Measurements from ENCODE around the gene ADAD1. TPM values are rescaled to one million over a fixed set of nuclear protein-coding genes. Genes with fewer than 3 reads are reported as not detected.
"Not testable (repeated sequence)": the region's sequence is repeated elsewhere in the genome, so short reads cannot be mapped to it uniquely, and the experiment has no call there.

ADAD1 gene
- total and polyA plus RNA-seq, 2 donors (not counting 3 experiments of a cell fraction or from before 2014, with no cell fraction given), result not detected

DNA sequence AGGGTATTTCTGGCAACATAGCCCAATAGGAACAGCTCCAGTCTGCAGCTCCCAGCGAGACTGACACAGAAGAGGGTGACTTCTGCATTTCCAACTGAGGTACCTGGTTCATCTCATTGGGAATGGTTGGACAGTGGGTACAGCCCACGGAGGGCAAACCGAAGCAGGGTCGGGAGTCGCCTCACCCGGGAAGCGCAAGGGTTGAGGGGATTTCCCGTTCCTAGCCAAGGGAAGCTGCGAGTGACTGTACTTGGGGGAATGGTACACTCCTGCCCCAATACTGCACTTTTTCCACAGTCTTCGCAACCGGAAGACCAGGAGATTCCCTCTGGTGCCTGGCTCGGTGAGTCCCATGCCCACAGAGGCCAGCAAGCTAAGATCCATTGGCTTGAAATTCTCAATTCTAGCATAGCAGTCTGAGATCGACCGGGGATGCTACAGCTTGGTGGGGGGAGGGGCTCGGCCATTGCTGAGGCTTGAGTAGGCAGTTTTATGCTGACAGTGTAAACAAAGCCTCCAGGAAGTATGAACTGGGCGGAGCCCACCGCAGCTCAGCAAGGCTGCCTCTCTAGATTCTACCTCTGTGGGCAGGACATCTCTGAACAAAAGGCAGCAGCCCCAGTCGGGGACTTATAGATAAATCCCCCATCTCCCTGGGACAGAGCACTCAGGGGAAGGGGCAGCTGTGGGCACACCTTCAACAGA is 14.0 kb upstream of the ADAD1 start:
- no peaks in the 10 kb centered on the region for H3K9me1 ChIP-seq (replicated peaks; ENCODE audit: control insufficient read depth, extremely low read depth, insufficient read depth, low read length)
- FAIRE-seq, result no peak
- no peak overlapping the region for H3K4me2 ChIP-seq (ENCODE audit: insufficient read depth, low read length)
- H3K36me3 ChIP-seq (ENCODE audit: control insufficient read depth in 2 of 2, extremely low read depth in 1 of 2, insufficient read depth in 2 of 2, low read length in 2 of 2), result no peaks in the 10 kb centered on the region
- TF ChIP-seq MAX (IDR thresholded peaks at IDR 0.05; ENCODE audit: insufficient read depth, insufficient read length), result no peak
- no peak for TF ChIP-seq POLR2AphosphoS5 (IDR thresholded peaks at IDR 0.05; ENCODE audit: insufficient read depth, low read depth, low read length)
- TF ChIP-seq CTCF (IDR thresholded peaks at IDR 0.05; ENCODE audit: extremely low read depth in 1 of 2, insufficient read depth in 1 of 2, low read depth in 1 of 2, low read length in 2 of 2), result no peak
- TF ChIP-seq GATA2 (IDR thresholded peaks at IDR 0.05; ENCODE audit: insufficient read depth, insufficient read length, low read depth, low read length), result no peak
- no peak for TF ChIP-seq EZH2 (IDR thresholded peaks at IDR 0.05; ENCODE audit: borderline replicate concordance, low read depth, low read length, severe bottlenecking)
- TF ChIP-seq POLR2A (IDR thresholded peaks at IDR 0.05; ENCODE audit: low read depth, low read length), result no peak
- no peak for TF ChIP-seq FOS (IDR thresholded peaks at IDR 0.05; ENCODE audit: borderline replicate concordance, insufficient read depth, low read length)
- TF ChIP-seq MYC (IDR thresholded peaks at IDR 0.05; ENCODE audit: low read depth, low read length), result no peak
- no peak for TF ChIP-seq JUN (IDR thresholded peaks at IDR 0.05; ENCODE audit: borderline replicate concordance, insufficient read depth, insufficient read length, low read depth)
- no peak overlapping the region for H2AFZ ChIP-seq (ENCODE audit: low read depth, low read length)
- H3K79me2 ChIP-seq (ENCODE audit: control insufficient read depth, insufficient read depth, low read length), result no peaks in the 10 kb centered on the region
- ChIA-PET CTCF (interaction anchor here (0.5 to 0.6 kb wide), 2 partner anchors 23 to 145 kb away, joined by 3 read pairs; no protein-coding TSS in a partner anchor), POLR2A (no interaction called here)
- no peaks in the 10 kb centered on the region for H3K4me1 ChIP-seq (ENCODE audit: control insufficient read depth, extremely low read depth, insufficient read depth, low read length)
- dilution Hi-C loops (cut with MboI; ENCODE audit: extremely low pct_ligation_motif_present, low sequenced_read_pairs), result no loop called here
- intact Hi-C loops (cut with micrococcal nuclease), result no loop called here
- H3K9me3 ChIP-seq (replicated peaks; ENCODE audit: control insufficient read depth, insufficient read depth, low read length), result no peaks in the 10 kb centered on the region
- H4K20me1 ChIP-seq (replicated peaks; ENCODE audit: control insufficient read depth, extremely low read depth, insufficient read depth, low read length), result no peaks in the 10 kb centered on the region
- H3K27me3 ChIP-seq (ENCODE audit: control insufficient read depth in 2 of 2, insufficient read depth in 2 of 2, low read length in 2 of 2), result no peaks in the 10 kb centered on the region
- H3K4me3 ChIP-seq (replicated peaks in 1 of 3; ENCODE audit: insufficient read depth in 1 of 3, low read depth in 1 of 3, low read length in 3 of 3), result no peak overlapping the region
- H3K9ac ChIP-seq (replicated peaks; ENCODE audit: extremely low read depth, insufficient read depth, low read length), result no peak overlapping the region
- DNase-seq (ENCODE audit: low read depth, low spot score), result no peak
- no TSS peak for BruUV-seq (replicated peaks)
- H3K27ac ChIP-seq (ENCODE audit: insufficient read depth, low read depth, low read length), result no peak overlapping the region

DNA sequence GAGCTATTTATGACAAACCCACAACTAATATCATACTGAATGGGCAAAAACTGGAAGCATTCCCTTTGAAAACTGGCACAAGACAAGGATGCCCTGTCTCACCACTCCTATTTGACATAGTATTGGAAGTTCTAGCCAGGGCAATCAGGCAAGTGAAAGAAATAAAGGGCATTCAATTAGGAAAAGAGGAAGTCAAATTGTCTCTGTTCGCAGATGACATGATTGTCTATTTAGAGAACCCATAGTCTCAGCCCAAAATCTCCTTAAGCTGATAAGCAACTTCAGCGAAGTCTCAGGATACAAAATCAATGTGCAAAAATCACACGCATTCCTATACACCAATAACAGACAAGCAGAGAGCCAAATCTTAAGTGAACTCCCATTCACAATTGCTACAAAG is 10.0 kb upstream of the ADAD1 start:
- H3K9me1 ChIP-seq (replicated peaks; ENCODE audit: control insufficient read depth, extremely low read depth, insufficient read depth, low read length); H3K4me2 ChIP-seq (ENCODE audit: insufficient read depth, low read length); H3K9ac ChIP-seq (replicated peaks; ENCODE audit: extremely low read depth, insufficient read depth, low read length); H3K9me3 ChIP-seq (replicated peaks; ENCODE audit: control insufficient read depth, insufficient read depth, low read length); POLR2A ChIA-PET; DNase-seq (ENCODE audit: low read depth, low spot score); BruUV-seq (replicated peaks); H4K20me1 ChIP-seq (replicated peaks; ENCODE audit: control insufficient read depth, extremely low read depth, insufficient read depth, low read length); H2AFZ ChIP-seq (ENCODE audit: low read depth, low read length); dilution Hi-C loops (cut with MboI; ENCODE audit: extremely low pct_ligation_motif_present, low sequenced_read_pairs); CTCF ChIA-PET; H3K4me1 ChIP-seq (ENCODE audit: control insufficient read depth, extremely low read depth, insufficient read depth, low read length); H3K4me3 ChIP-seq (replicated peaks in 1 of 3; ENCODE audit: insufficient read depth in 1 of 3, low read depth in 1 of 3, low read length in 3 of 3); H3K36me3 ChIP-seq (ENCODE audit: control insufficient read depth in 2 of 2, extremely low read depth in 1 of 2, insufficient read depth in 2 of 2, low read length in 2 of 2); H3K27me3 ChIP-seq (ENCODE audit: control insufficient read depth in 2 of 2, insufficient read depth in 2 of 2, low read length in 2 of 2); FAIRE-seq; H3K27ac ChIP-seq (ENCODE audit: insufficient read depth, low read depth, low read length); H3K79me2 ChIP-seq (ENCODE audit: control insufficient read depth, insufficient read depth, low read length); intact Hi-C loops (cut with micrococcal nuclease): not testable (repeated sequence)

All from endothelial cell of umbilical vein (primary cell).